HepG2 (cell line): ENCODE results near the gene CNTD1. TPM values are rescaled to one million over a fixed set of nuclear protein-coding genes. Genes with fewer than 3 reads are reported as not detected.

Experiments used
- CBX1 ChIP-seq: IDR thresholded peaks from one replicate; pipeline ENCODE4 v1.6.1; 2016; ENCODE audit warnings: antibody characterized with exemption, low read depth
- CEBPB ChIP-seq: IDR thresholded peaks from 2 replicates; pipeline ENCODE4 v1.6.1; 2011; ENCODE audit warnings: low read depth, low read length, improper control_type of control experiment, borderline replicate concordance
- CHD4 ChIP-seq: fragments of 200-600 bp; sonication (generic); IDR thresholded peaks from 2 replicates; pipeline ENCODE4 v1.7.0; 2017; ENCODE audit warnings: mild to moderate bottlenecking, low read length, borderline replicate concordance
- HIVEP1 ChIP-seq: sonication (generic); formaldehyde crosslinking; IDR thresholded peaks from 2 replicates; pipeline ENCODE4 v1.4.0; 2020; ENCODE audit warnings: mild to moderate bottlenecking, missing genetic modification reagents
- IKZF1 ChIP-seq: fragments of 450-650 bp; IDR thresholded peaks from 2 replicates; pipeline ENCODE4 v1.7.1; 2016
- MEF2D ChIP-seq: sonication (generic); formaldehyde crosslinking; IDR thresholded peaks from 2 replicates; pipeline ENCODE4 v1.5.1; 2020; ENCODE audit warnings: mild to moderate bottlenecking, missing genetic modification reagents
- ONECUT2 ChIP-seq: sonication (generic); formaldehyde crosslinking; IDR thresholded peaks from 2 replicates; pipeline ENCODE4 v1.4.0; 2020; ENCODE audit warnings: missing genetic modification reagents
- PCBP2 ChIP-seq: fragments of 200-400 bp; formaldehyde crosslinking; optimal IDR thresholded peaks from 2 replicates; pipeline ENCODE3; 2018; ENCODE audit warnings: low read length, low read depth; ENCODE audit not compliant: poor library complexity, severe bottlenecking
- POLR2AphosphoS2 ChIP-seq: IDR thresholded peaks from 2 replicates; pipeline ENCODE4 v1.6.1; 2011; ENCODE audit warnings: low read depth, low read length, improper control_type of control experiment
- RCOR2 ChIP-seq: IDR thresholded peaks from 2 replicates; pipeline ENCODE4 v1.6.1; 2016; ENCODE audit warnings: missing biosample characterization, missing genetic modification reagents
- SKI ChIP-seq: fragments of 450-650 bp; IDR thresholded peaks from one replicate; pipeline ENCODE4 v1.6.1; 2018; ENCODE audit warnings: mild to moderate bottlenecking; ENCODE audit not compliant: partially characterized antibody
- SP5 ChIP-seq: IDR thresholded peaks from 2 replicates; pipeline ENCODE4 v1.6.1; 2016; ENCODE audit warnings: low read depth, borderline replicate concordance
- SRSF4 ChIP-seq: fragments of 200-400 bp; formaldehyde crosslinking; IDR thresholded peaks from one replicate; pipeline ENCODE4 v1.6.1; 2018; ENCODE audit warnings: mild to moderate bottlenecking, low read depth, low read length, moderate library complexity; ENCODE audit not compliant: poor library complexity, severe bottlenecking
- TBL1XR1 ChIP-seq: fragments of 150-350 bp; IDR thresholded peaks from 2 replicates; pipeline ENCODE4 v1.6.1; 2014; ENCODE audit warnings: borderline replicate concordance, low read length; ENCODE audit not compliant: partially characterized antibody
- TCF7 ChIP-seq: sonication (generic); IDR thresholded peaks from 2 replicates; pipeline ENCODE4 v1.6.1; 2016; ENCODE audit warnings: antibody characterized with exemption, low read depth
- ZC3H4 ChIP-seq: sonication (generic); formaldehyde crosslinking; IDR thresholded peaks from 2 replicates; pipeline ENCODE4 v1.4.0; 2020; ENCODE audit warnings: missing genetic modification reagents, borderline replicate concordance
- ZMYM2 ChIP-seq: sonication (generic); formaldehyde crosslinking; IDR thresholded peaks from 2 replicates; pipeline ENCODE4 v1.8.0; 2022; ENCODE audit warnings: mild to moderate bottlenecking, missing genetic modification reagents
- ZNF251 ChIP-seq: sonication (generic); formaldehyde crosslinking; IDR thresholded peaks from 2 replicates; pipeline ENCODE4 v1.9.0; 2021; ENCODE audit warnings: mild to moderate bottlenecking, missing genetic modification reagents
- ZNF343 ChIP-seq: sonication (generic); formaldehyde crosslinking; IDR thresholded peaks from 2 replicates; pipeline ENCODE4 v1.4.0; 2020; ENCODE audit warnings: mild to moderate bottlenecking, missing genetic modification reagents
- ZNF547 ChIP-seq: sonication (generic); formaldehyde crosslinking; IDR thresholded peaks from 2 replicates; pipeline ENCODE4 v1.5.1; 2020; ENCODE audit warnings: mild to moderate bottlenecking, missing genetic modification reagents
- polyA plus RNA-seq, 8 experiments: library from polyadenylated mRNA; depleted of rRNA in 3 of 8; stranded (reverse) in 7 of 8; unstranded in 1 of 8; fragments of >200 nt; fragmentation: Illumina TruSeq in 4 of 8; extraction: Trizol in 4 of 8; gene quantifications; 2 replicates each; pipeline versions ENCODE4 v1.2.1 to v1.2.3, GENCODE V29; 2011 to 2016; ENCODE audit warnings: low read depth in 4 of 8, missing spikeins in 1 of 8, mixed read lengths in 1 of 8; ENCODE audit not compliant: insufficient read depth in 1 of 8
- total RNA-seq, 5 experiments: library from RNA; depleted of rRNA; stranded (reverse); fragments of >200 nt; fragmentation: Illumina TruSeq; extraction: Trizol; gene quantifications; 2 replicates each; pipeline ENCODE4 v1.2.3, GENCODE V29; 2016; ENCODE audit warnings: low read depth in 1 of 5
- TF ChIP-seq, protein P1 (sequence below): sonication (generic); formaldehyde crosslinking; IDR thresholded peaks from 2 replicates; pipeline ENCODE4 v1.5.1; 2020; ENCODE audit warnings: mild to moderate bottlenecking, missing genetic modification reagents, borderline replicate concordance
- TF ChIP-seq, protein P2 (sequence below): sonication (generic); formaldehyde crosslinking; IDR thresholded peaks from 2 replicates; pipeline ENCODE4 v1.4.0; 2020; ENCODE audit warnings: mild to moderate bottlenecking, missing genetic modification reagents
- TF ChIP-seq, protein P3 (sequence below): sonication (generic); formaldehyde crosslinking; IDR thresholded peaks from 2 replicates; pipeline ENCODE4 v1.5.1; 2020; ENCODE audit warnings: missing genetic modification reagents, mild to moderate bottlenecking, borderline replicate concordance

CNTD1 gene
- total and polyA plus RNA-seq, 2 of the 13 experiments (the other 11 are each of a cell fraction or from before 2014, with no cell fraction given): 0.11 to 0.15 TPM

DNA sequence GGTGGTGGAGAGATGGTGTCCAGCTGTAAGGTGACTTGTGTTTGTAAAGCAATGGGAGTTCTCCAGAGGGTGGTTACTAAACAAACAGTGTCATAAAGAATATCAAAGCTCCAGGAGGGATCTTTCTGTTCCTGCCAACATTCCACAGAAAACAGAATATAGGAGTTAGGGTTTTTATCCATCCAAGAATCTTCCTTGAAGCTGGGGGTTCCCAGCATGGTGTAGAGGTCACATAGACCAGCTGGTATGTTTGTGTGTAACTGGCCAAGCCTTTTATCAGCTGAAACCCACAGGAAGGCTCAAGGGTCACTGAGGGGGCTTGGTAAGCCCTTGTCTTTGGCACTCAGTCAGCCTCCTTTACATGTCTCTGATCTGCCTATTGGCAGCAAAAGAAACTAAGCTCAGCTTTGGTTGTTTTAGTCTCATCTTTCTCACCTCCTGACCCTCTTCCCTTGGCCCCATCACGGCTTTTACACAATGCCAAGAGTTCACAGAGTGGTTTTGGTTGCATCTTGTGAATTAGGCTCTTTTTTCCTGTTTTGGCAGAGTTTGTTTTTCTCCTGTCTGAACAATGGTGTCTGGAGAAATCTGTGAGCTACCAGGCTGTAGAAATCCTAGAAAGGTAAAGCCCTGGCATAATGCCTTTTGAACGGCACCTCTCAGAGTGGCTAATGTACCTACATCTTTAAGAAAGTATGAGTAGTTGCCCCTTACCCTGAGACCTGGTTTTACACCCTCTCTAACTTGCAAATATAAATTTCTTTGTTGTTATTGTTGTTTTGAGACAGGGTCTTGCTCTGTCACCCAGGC, 4.6 kb downstream of the CNTD1 start (continued):
- TF ChIP-seq RCOR2 (CRISPR knock-in tag) (0 out of 2 replicates have a peak, but pooled peaks have one; percentile 53), ZC3H4 (CRISPR knock-in tag) (no peak), SKI (no peak), ZNF251 (CRISPR knock-in tag) (no peak), ZNF343 (CRISPR knock-in tag) (no peak), TCF7 (0 out of 2 replicates have a peak, but pooled peaks have one; percentile 22), CBX1 (no peak), MEF2D (CRISPR knock-in tag) (peak; percentile 57; the same call in 1 of the 2 replicates), ONECUT2 (CRISPR knock-in tag) (no peak), SRSF4 (no peak), TBL1XR1 (no peak), SP5 (CRISPR knock-in tag) (no peak), ZMYM2 (CRISPR knock-in tag) (no peak), CHD4 (no peak), CEBPB (no peak), HIVEP1 (CRISPR knock-in tag) (no peak), ZNF547 (CRISPR knock-in tag) (no peak), POLR2AphosphoS2 (no peak), IKZF1 (no peak), PCBP2 (no peak)
- TF ChIP-seq, protein P1, sequence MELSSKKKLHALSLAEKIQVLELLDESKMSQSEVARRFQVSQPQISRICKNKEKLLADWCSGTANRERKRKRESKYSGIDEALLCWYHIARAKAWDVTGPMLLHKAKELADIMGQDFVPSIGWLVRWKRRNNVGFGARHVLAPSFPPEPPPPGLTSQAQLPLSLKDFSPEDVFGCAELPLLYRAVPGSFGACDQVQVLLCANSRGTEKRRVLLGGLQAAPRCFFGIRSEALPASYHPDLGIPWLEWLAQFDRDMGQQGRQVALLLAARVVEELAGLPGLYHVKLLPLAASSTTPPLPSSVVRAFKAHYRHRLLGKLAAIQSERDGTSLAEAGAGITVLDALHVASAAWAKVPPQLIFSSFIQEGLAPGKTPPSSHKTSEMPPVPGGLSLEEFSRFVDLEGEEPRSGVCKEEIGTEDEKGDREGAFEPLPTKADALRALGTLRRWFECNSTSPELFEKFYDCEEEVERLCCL (CRISPR knock-in tag): no peak
- TF ChIP-seq, protein P2, sequence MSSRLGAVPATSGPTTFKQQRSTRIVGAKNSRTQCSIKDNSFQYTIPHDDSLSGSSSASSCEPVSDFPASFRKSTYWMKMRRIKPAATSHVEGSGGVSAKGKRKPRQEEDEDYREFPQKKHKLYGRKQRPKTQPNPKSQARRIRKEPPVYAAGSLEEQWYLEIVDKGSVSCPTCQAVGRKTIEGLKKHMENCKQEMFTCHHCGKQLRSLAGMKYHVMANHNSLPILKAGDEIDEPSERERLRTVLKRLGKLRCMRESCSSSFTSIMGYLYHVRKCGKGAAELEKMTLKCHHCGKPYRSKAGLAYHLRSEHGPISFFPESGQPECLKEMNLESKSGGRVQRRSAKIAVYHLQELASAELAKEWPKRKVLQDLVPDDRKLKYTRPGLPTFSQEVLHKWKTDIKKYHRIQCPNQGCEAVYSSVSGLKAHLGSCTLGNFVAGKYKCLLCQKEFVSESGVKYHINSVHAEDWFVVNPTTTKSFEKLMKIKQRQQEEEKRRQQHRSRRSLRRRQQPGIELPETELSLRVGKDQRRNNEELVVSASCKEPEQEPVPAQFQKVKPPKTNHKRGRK (CRISPR knock-in tag): no peak
- TF ChIP-seq, protein P3, sequence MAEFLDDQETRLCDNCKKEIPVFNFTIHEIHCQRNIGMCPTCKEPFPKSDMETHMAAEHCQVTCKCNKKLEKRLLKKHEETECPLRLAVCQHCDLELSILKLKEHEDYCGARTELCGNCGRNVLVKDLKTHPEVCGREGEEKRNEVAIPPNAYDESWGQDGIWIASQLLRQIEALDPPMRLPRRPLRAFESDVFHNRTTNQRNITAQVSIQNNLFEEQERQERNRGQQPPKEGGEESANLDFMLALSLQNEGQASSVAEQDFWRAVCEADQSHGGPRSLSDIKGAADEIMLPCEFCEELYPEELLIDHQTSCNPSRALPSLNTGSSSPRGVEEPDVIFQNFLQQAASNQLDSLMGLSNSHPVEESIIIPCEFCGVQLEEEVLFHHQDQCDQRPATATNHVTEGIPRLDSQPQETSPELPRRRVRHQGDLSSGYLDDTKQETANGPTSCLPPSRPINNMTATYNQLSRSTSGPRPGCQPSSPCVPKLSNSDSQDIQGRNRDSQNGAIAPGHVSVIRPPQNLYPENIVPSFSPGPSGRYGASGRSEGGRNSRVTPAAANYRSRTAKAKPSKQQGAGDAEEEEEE (CRISPR knock-in tag): no peak
